Astrocyte of the cerebellum (primary cell): ENCODE results near the gene COX7A2.

ENCODE experiments used
- DNase-seq: peaks from one replicate; pipeline ENCODE4 v3.0.0-alpha.2; 2011; ENCODE audit warnings: low read depth
- H3K4me3 ChIP-seq: 2 replicates; pipeline ENCODE4 v1.5.1; 2011; ENCODE audit warnings: mild to moderate bottlenecking, low read depth, low read length, moderate library complexity
- CTCF ChIP-seq: IDR thresholded peaks from 2 replicates; pipeline ENCODE4 v1.5.1; 2012; ENCODE audit warnings: low read length, low read depth, moderate library complexity, mild to moderate bottlenecking; ENCODE audit errors: missing control alignments
- in situ Hi-C: cut with HindIII; loops from 2 replicates; pipeline ENCODE4 v1.10.0; 2017; ENCODE audit warnings: low sequenced_read_pairs

The COX7A2 gene

GRCh38 chr6:75204217-75204958 is 39.2 kb downstream of the COX7A2 start:
- peak; percentile 83 for TF ChIP-seq CTCF
- peak; percentile 94 for DNase-seq
- in situ Hi-C loops, result loop anchor here (25.0 kb wide), 3 partner anchors 792 to 1242 kb away; no protein-coding TSS in a partner anchor
- H3K4me3 ChIP-seq, result peak overlapping the region; percentile 90

GRCh38 chr6:75203721-75204120 is 39.9 kb downstream of the COX7A2 start:
- in situ Hi-C loops, result loop anchor here (25.0 kb wide), 3 partner anchors 791 to 1241 kb away; no protein-coding TSS in a partner anchor
- no peak for TF ChIP-seq CTCF
- DNase-seq, result no peak
- H3K4me3 ChIP-seq, result peak overlapping the region; percentile 90

GRCh38 chr6:75202676-75203131 is 40.9 kb downstream of the COX7A2 start:
- DNase-seq, result no peak
- TF ChIP-seq CTCF, result no peak
- H3K4me3 ChIP-seq, result peak overlapping the region; percentile 90
- in situ Hi-C loops, result loop anchor here (25.0 kb wide), 3 partner anchors 790 to 1240 kb away; no protein-coding TSS in a partner anchor

- H3K4me3 ChIP-seq, result peak overlapping the region; percentile 90
- in situ Hi-C loops, result loop anchor here (25.0 kb wide), 3 partner anchors 790 to 1240 kb away; no protein-coding TSS in a partner anchor
- no peak for DNase-seq
- peak; percentile 22 for TF ChIP-seq CTCF
These were observed 41.5 kb downstream of the COX7A2 start for GRCh38 chr6:75201901-75202672.

GRCh38 chr6:75201021-75201420 is 42.6 kb downstream of the COX7A2 start:
- H3K4me3 ChIP-seq, result no peak overlapping the region
- no peak for TF ChIP-seq CTCF
- no peak for DNase-seq
- in situ Hi-C loops, result loop anchor here (25.0 kb wide), 3 partner anchors 789 to 1239 kb away; no protein-coding TSS in a partner anchor

- H3K4me3 ChIP-seq, result no peak overlapping the region
- no peak for DNase-seq
- TF ChIP-seq CTCF, result no peak
- in situ Hi-C loops, result loop anchor here (25.0 kb wide), 3 partner anchors 788 to 1238 kb away; no protein-coding TSS in a partner anchor
These were observed 43.7 kb downstream of the COX7A2 start for GRCh38 chr6:75199889-75200288.
